ENCODE measurements around the gene CDC73.
"Not testable (repeated sequence)": the region's sequence is repeated elsewhere in the genome, so short reads cannot be mapped to it uniquely, and the experiment has no call there.

CDC73 gene

DNA sequence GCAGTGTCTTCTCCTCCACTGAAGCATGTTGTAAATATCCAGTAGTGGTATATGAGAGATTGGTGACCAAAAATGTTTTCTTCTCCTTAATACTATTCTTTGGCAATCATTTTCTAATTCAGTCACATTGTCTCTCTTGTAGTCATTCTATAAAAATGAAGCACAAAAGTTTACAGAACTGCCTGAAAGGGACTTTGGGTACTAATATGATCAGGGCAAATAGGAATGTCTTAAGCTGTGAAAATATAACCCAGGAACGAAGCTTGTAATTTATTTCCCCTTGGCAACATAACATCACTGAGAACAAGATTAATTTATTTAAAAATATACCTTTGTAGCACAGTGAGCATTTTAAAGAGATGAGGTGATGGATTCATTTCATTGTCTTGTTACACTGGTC, 59.7 kb downstream of the CDC73 start:
- TF ChIP-seq, protein P1, sequence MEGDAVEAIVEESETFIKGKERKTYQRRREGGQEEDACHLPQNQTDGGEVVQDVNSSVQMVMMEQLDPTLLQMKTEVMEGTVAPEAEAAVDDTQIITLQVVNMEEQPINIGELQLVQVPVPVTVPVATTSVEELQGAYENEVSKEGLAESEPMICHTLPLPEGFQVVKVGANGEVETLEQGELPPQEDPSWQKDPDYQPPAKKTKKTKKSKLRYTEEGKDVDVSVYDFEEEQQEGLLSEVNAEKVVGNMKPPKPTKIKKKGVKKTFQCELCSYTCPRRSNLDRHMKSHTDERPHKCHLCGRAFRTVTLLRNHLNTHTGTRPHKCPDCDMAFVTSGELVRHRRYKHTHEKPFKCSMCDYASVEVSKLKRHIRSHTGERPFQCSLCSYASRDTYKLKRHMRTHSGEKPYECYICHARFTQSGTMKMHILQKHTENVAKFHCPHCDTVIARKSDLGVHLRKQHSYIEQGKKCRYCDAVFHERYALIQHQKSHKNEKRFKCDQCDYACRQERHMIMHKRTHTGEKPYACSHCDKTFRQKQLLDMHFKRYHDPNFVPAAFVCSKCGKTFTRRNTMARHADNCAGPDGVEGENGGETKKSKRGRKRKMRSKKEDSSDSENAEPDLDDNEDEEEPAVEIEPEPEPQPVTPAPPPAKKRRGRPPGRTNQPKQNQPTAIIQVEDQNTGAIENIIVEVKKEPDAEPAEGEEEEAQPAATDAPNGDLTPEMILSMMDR (IDR thresholded peaks at IDR 0.05; ENCODE audit: low read depth, low read length), result no peak

GRCh38 chr1:193181985-193182384, 60.2 kb downstream of the CDC73 start:
- TF ChIP-seq, protein P1 (IDR thresholded peaks at IDR 0.05; ENCODE audit: low read depth, low read length), result no peak
- H3K4me3 ChIP-seq (ENCODE audit: low read depth, low read length), result no peak overlapping the region

More for the DNA sequence above, 59.7 kb downstream of the CDC73 start:
- no peak overlapping the region for H3K4me3 ChIP-seq (ENCODE audit: low read depth, low read length)

DNA sequence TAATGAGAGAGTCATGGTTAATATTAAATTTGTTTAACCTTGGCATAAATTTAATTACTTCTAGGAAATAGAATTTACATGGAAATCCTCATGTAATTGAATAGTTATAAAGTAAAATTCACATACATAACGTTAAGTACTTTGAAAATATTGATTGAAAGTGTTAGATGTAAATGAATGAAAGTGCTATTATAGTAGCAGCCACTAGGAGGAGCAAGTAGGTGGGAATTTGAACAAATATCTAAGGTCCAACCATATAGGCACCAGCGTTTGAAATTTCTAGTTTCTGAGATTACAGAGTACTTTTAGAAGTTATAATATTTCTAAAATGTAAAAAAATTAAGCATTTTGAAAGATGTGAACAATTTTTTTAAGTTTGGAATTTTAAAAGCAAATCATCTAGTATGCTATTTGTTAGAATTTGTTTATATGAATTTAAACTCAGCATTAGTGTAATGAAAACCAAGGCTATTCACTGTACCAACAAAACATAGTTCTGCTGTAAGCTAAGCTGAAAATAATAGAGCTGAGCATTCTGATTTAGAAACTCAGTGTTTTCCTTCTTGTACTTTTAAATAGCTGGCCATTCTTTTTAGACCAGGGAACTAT, 61.3 kb downstream of the CDC73 start:
- peak overlapping the region; percentile 49 for H3K4me3 ChIP-seq (ENCODE audit: low read depth, low read length)
- TF ChIP-seq, protein P1 (IDR thresholded peaks at IDR 0.05; ENCODE audit: low read depth, low read length), result peak; percentile 63; the same call in 1 of the 2 replicates

DNA sequence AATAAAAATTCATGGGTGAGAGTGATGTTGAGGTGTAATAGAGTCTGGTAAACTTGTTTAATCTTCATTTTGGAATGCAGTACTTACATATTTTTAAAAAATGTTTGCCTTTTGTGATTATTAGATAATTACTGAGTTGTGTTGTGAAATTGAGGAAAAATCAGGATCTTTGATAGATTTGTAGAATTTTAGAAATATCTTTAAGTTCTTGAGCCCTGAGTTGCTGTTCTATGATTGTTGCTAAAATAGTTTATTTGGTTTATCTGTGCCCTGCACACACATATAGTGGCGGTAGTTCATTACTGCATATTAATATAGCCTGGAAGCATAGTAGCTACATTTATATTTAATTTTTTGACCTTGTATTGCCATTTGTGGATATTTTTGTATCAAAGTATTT, 62.9 kb downstream of the CDC73 start:
- TF ChIP-seq, protein P1 (IDR thresholded peaks at IDR 0.05; ENCODE audit: low read depth, low read length), result no peak
- peak overlapping the region; percentile 49 for H3K4me3 ChIP-seq (ENCODE audit: low read depth, low read length)

DNA sequence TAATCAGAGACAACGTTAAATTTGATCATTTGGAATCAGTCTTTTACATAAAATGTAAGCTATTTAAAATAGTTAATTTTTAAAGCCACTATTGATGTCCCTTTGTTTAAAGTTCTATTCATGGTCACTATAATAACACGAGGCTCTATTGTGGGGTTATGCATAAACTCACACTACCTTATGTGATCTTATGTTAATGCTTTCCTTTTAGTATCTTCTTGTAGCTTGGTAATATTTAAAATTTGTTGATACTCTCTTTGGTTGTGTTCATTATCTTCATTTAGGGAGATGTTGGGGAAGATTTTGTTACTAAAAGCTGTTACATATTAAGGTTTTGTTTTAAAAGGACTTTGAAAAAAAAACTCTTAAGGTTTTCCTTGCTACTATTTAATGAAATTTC, 63.4 kb downstream of the CDC73 start:
- peak overlapping the region; percentile 49 for H3K4me3 ChIP-seq (ENCODE audit: low read depth, low read length)
- TF ChIP-seq, protein P1 (IDR thresholded peaks at IDR 0.05; ENCODE audit: low read depth, low read length), result no peak

GRCh38 chr1:193185901-193186731, 64.3 kb downstream of the CDC73 start, which contains the start of gene B3GALT2:
TSS of gene B3GALT2 (minus strand) at chr1:193186613. CDS start at chr1:193181562, 5,051 bp downstream.
- TF ChIP-seq, protein P1 (IDR thresholded peaks at IDR 0.05; ENCODE audit: low read depth, low read length), result no peak
- H3K4me3 ChIP-seq (ENCODE audit: low read depth, low read length), result peak within 1 kb of the TSS; percentile 49

- H3K4me3 ChIP-seq (ENCODE audit: low read depth, low read length), result no peak overlapping the region; the same call in 1 of the 2 replicates
- TF ChIP-seq, protein P1 (IDR thresholded peaks at IDR 0.05; ENCODE audit: low read depth, low read length), result no peak
These were observed 65.3 kb downstream of the CDC73 start for GRCh38 chr1:193187114-193187513.

DNA sequence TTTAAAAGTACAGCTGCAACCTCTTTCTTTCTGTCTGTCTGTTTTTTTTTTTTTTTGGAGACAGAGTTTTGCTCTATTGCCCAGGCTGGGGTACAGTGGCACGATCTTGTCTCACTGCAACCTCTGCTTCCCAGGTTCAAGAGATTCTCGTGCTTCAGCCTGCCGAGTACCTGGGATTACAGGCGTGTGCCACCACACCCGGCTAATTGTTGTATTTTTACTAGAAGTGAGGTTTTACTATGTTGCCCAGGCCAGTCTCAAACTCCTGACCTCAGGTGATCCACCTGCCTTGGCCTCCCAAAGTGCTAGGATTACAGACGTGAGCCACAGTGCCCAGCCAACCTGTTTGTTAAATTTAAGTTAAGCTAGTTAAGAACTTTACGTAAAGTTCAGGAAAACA, 67.1 kb downstream of the CDC73 start:
- not testable (repeated sequence) for H3K4me3 ChIP-seq (ENCODE audit: low read depth, low read length)

Measured in WI38 (cell line).